Neural progenitor cell (in vitro differentiated cells): ENCODE measurements around the gene CCDC188.

Source experiments
- CTCF ChIP-seq: fragments of 200-600 bp; sonication (generic); IDR thresholded peaks from 2 replicates; pipeline ENCODE4 v1.5.1; 2017; ENCODE audit warnings: antibody characterized with exemption, mild to moderate bottlenecking
- EZH2 ChIP-seq: fragments of 200-600 bp; sonication (generic); IDR thresholded peaks from 2 replicates; pipeline ENCODE4 v1.6.1; 2017; ENCODE audit warnings: antibody characterized with exemption, mild to moderate bottlenecking, moderate library complexity

- no peak for TF ChIP-seq CTCF
- TF ChIP-seq EZH2 = no peak
Measured at GRCh38 chr22:20155330-20156041, 4.6 kb upstream of the CCDC188 start.
